K562 (cell line): ENCODE data around the gene GP1BB. TPM values are rescaled to one million over a fixed set of nuclear protein-coding genes. Genes with fewer than 3 reads are reported as not detected.

ENCODE experiments used
- ATAC-seq: fragments of 200-7000 bp; cut with Tn5 transposase; 3 replicates; pipeline ENCODE4 v1.9.1; 2020; ENCODE audit warnings: moderate library complexity
- BruUV-seq: library from RNA; stranded (reverse); fragments of 400-500 nt; replicated peaks from 2 replicates; lab custom pipeline; 2021; lab: Mats Ljungman, UMichigan
- CTCF ChIA-PET: fragments of 300-600 bp; formaldehyde crosslinking; extraction: SDS; loops from one replicate; lab custom pipeline; 2021; ENCODE audit warnings: low intra/inter-chr PET ratio; lab: Yijun Ruan, JAX
- POLR2A ChIA-PET: fragments of 300-600, 350-650 bp; sonication (Branson Sonifier 250); formaldehyde crosslinking; extraction: SDS; loops from one replicate; lab custom pipeline; 2021; ENCODE audit warnings: antibody characterized with exemption, inconsistent platforms; lab: Yijun Ruan, JAX
- DNase-seq, 4 experiments: peaks; one replicate each; pipeline versions ENCODE4 v3.0.0 to v3.0.0-alpha.2; 2011 to 2018; ENCODE audit warnings: low spot score in 3 of 4, mixed read lengths in 3 of 4; ENCODE audit errors: extremely low read depth in 1 of 4
- FAIRE-seq: peaks from 2 replicates; lab custom pipeline; 2011; peaks lifted over from hg19 to GRCh38; lab: Jason Lieb, UNC
- H2AFZ ChIP-seq: 2 replicates; pipeline ENCODE4 v1.6.0; 2011; ENCODE audit warnings: low read depth, low read length, control low read depth, inconsistent platforms
- H3K27ac ChIP-seq: fragments of 200-600 bp; 3 replicates; pipeline ENCODE4 v1.8.0; 2011; ENCODE audit warnings: low read depth, mild to moderate bottlenecking, control low read depth, inconsistent platforms, low read length, moderate library complexity, mixed read lengths; ENCODE audit errors: extremely low read depth
- H3K27me3 ChIP-seq, 2 experiments: fragments of 300-600 bp in 1 of 2; 2 replicates in 1 of 2; 3 replicates in 1 of 2; pipeline versions ENCODE4 v1.6.0 to v1.8.0; 2011; ENCODE audit warnings: inconsistent platforms in 2 of 2, low read length in 2 of 2, mild to moderate bottlenecking in 1 of 2, mixed read lengths in 1 of 2, moderate library complexity in 1 of 2; ENCODE audit not compliant: control insufficient read depth in 2 of 2, insufficient read depth in 2 of 2
- H3K36me3 ChIP-seq: fragments of 300-600 bp; 3 replicates; pipeline ENCODE4 v1.8.0; 2011; ENCODE audit warnings: mild to moderate bottlenecking, low read length, inconsistent platforms; ENCODE audit not compliant: control insufficient read depth, insufficient read depth
- H3K4me1 ChIP-seq, 2 experiments: fragments of 200-600 bp in 1 of 2; replicated peaks in 1 of 2; 2 replicates in 1 of 2; 3 replicates in 1 of 2; pipeline versions ENCODE4 v1.5.1 to v1.8.0; 2011; ENCODE audit warnings: inconsistent platforms in 2 of 2, low read length in 2 of 2, mild to moderate bottlenecking in 1 of 2, mixed read lengths in 1 of 2, moderate library complexity in 1 of 2; ENCODE audit not compliant: control insufficient read depth in 2 of 2, insufficient read depth in 2 of 2
- H3K4me2 ChIP-seq: 2 replicates; pipeline ENCODE4 v1.6.1; 2011; ENCODE audit warnings: low read length, control low read depth, inconsistent platforms, mixed read lengths; ENCODE audit not compliant: insufficient read depth
- H3K4me3 ChIP-seq: fragments of 200-600 bp; sonication (generic), shearing (Covaris generic); 2 replicates; pipeline ENCODE4 v1.5.1; 2016; ENCODE audit warnings: control low read depth, inconsistent platforms
- H3K79me2 ChIP-seq: fragments of 200-600 bp; 3 replicates; pipeline ENCODE4 v1.8.0; 2011; ENCODE audit warnings: low read length, inconsistent platforms; ENCODE audit not compliant: control insufficient read depth, insufficient read depth
- H3K9ac ChIP-seq, 2 experiments: 2 replicates each; pipeline versions ENCODE4 v1.6.0 to v1.6.1; 2011; ENCODE audit warnings: low read depth in 2 of 2, low read length in 2 of 2, control low read depth in 1 of 2, inconsistent platforms in 1 of 2, mild to moderate bottlenecking in 1 of 2, mixed read lengths in 1 of 2; ENCODE audit not compliant: insufficient read depth in 1 of 2
- H3K9me1 ChIP-seq: one replicate; pipeline ENCODE4 v1.6.0; 2011; ENCODE audit warnings: inconsistent platforms, mild to moderate bottlenecking, low read length, moderate library complexity; ENCODE audit not compliant: control insufficient read depth, insufficient read depth
- H3K9me3 ChIP-seq: replicated peaks from 2 replicates; pipeline ENCODE4 v1.5.1; 2011; ENCODE audit warnings: low read depth, low read length, inconsistent platforms; ENCODE audit not compliant: control insufficient read depth, insufficient read depth
- H4K20me1 ChIP-seq: replicated peaks from 2 replicates; pipeline ENCODE4 v1.6.1; 2011; ENCODE audit warnings: low read length, inconsistent platforms, mixed read lengths; ENCODE audit not compliant: control insufficient read depth, insufficient read depth
- ATF2 ChIP-seq: sonication (generic); formaldehyde crosslinking; IDR thresholded peaks from 2 replicates; pipeline ENCODE4 v1.8.1; 2022; ENCODE audit warnings: missing genetic modification reagents
- BACH1 ChIP-seq: fragments of 200-800 bp; sonication (Bioruptor generic); IDR thresholded peaks from 2 replicates; pipeline ENCODE4 v1.6.1; 2016; ENCODE audit warnings: missing genetic modification characterization, missing compliant biosample characterization
- CEBPB ChIP-seq: fragments of 450-650 bp; IDR thresholded peaks from 2 replicates; pipeline ENCODE4 v1.6.1; 2016; ENCODE audit warnings: missing genetic modification characterization, missing compliant biosample characterization
- COPS2 ChIP-seq: fragments of 450-650 bp; conservative IDR thresholded peaks from 2 replicates; pipeline ENCODE4 v1.6.1; 2016; ENCODE audit warnings: mild to moderate bottlenecking, moderate library complexity
- FOXJ2 ChIP-seq: fragments of 200-800 bp; sonication (Bioruptor generic); IDR thresholded peaks from 2 replicates; pipeline ENCODE4 v1.6.1; 2016; ENCODE audit warnings: missing genetic modification characterization, missing compliant biosample characterization
- GTF2B ChIP-seq: IDR thresholded peaks from 2 replicates; pipeline ENCODE4 v1.6.1; 2011; ENCODE audit not compliant: insufficient read length; ENCODE audit errors: extremely low read depth
- PCBP2 ChIP-seq: fragments of 200-400 bp; formaldehyde crosslinking; IDR thresholded peaks from 2 replicates; pipeline ENCODE4 v1.6.1; 2018; ENCODE audit warnings: low read length, low read depth, mild to moderate bottlenecking, moderate library complexity; ENCODE audit not compliant: poor library complexity, severe bottlenecking
- RBBP5 ChIP-seq: fragments of 200-600 bp; sonication (generic); IDR thresholded peaks from 2 replicates; pipeline ENCODE4 v1.6.1; 2012; ENCODE audit warnings: borderline replicate concordance, mild to moderate bottlenecking, low read length, control low read depth, inconsistent platforms; ENCODE audit not compliant: insufficient read depth, poor library complexity, severe bottlenecking
- TBP ChIP-seq: optimal IDR thresholded peaks from 2 replicates; pipeline ENCODE3; 2011; ENCODE audit warnings: low read depth, low read length, improper control_type of control experiment
- TEAD1 ChIP-seq, 2 experiments: fragments of 450-650 bp in 1 of 2; sonication (generic) in 1 of 2; formaldehyde crosslinking; IDR thresholded peaks; 2 replicates each; pipeline versions ENCODE4 v1.4.0 to v1.8.0; 2020 to 2022; ENCODE audit warnings: mild to moderate bottlenecking in 2 of 2, missing genetic modification reagents in 1 of 2
- TEAD2 ChIP-seq: fragments of 450-650 bp; IDR thresholded peaks from 2 replicates; pipeline ENCODE4 v1.6.1; 2016; ENCODE audit warnings: missing genetic modification characterization, control low read depth, missing compliant biosample characterization
- ZNF785 ChIP-seq: fragments of 250-450 bp; sonication (Bioruptor Pico); IDR thresholded peaks from 2 replicates; pipeline ENCODE4 v1.4.0; 2020; ENCODE audit warnings: mild to moderate bottlenecking
- WGBS: fragments of 100-300 bp; shearing (Covaris generic); methylation state at CpG from one replicate; pipeline ENCODE4 v1.1.6; 2016; ENCODE audit warnings: low coverage, mixed read lengths; ENCODE audit not compliant: insufficient coverage; ENCODE audit errors: missing lambda C conversion rate; 5-methylcytosine and 5-hydroxymethylcytosine counted together
- in situ Hi-C: fragments of 300-500 bp; cut with MboI; formaldehyde crosslinking; loops from 4 replicates; pipeline ENCODE4 v1.15.0; 2018; ENCODE audit warnings: inconsistent platforms, mixed read lengths
- intact Hi-C: fragments of 100-400 bp; cut with micrococcal nuclease; formaldehyde crosslinking; loops from 2 replicates; pipeline ENCODE4 v1.14.2; 2022
- polyA plus RNA-seq, 8 experiments: library from polyadenylated mRNA; depleted of rRNA in 4 of 8; stranded (reverse) in 5 of 8; unstranded in 3 of 8; fragments of >200 nt; fragmentation: Nextera tagmentation in 2 of 8; fragmentation: Illumina TruSeq in 1 of 8; extraction: Ambion mirVana in 2 of 8; extraction: Trizol in 1 of 8; gene quantifications; 2 replicates each; pipeline versions ENCODE4 v1.2.1 to v1.2.3, GENCODE V29; 2011 to 2014; ENCODE audit warnings: inconsistent platforms in 1 of 8, missing spikeins in 1 of 8
- total RNA-seq, 7 experiments: library from RNA; depleted of rRNA in 6 of 7; stranded (reverse); fragments of >200 nt in 6 of 7; fragmentation: Illumina TruSeq in 2 of 7; extraction: Trizol in 2 of 7; gene quantifications; 2 replicates each; pipeline versions ENCODE4 v1.2.1 to v1.2.3, GENCODE V29; 2011 to 2021; ENCODE audit warnings: low replicate concordance in 1 of 7
- TF ChIP-seq, protein P1 (sequence below): sonication (generic); formaldehyde crosslinking; IDR thresholded peaks from 2 replicates; pipeline ENCODE4 v1.8.0; 2023; ENCODE audit warnings: mild to moderate bottlenecking, missing genetic modification reagents

GP1BB gene
- total and polyA plus RNA-seq, 9 of the 15 experiments (the other 6 are each of a cell fraction or from before 2014, with no cell fraction given), result 0.69 to 162 (median 2.8) TPM

GRCh38 chr22:19686946-19687345, 36.4 kb upstream of the GP1BB start (continued):
- TF ChIP-seq, protein P1, sequence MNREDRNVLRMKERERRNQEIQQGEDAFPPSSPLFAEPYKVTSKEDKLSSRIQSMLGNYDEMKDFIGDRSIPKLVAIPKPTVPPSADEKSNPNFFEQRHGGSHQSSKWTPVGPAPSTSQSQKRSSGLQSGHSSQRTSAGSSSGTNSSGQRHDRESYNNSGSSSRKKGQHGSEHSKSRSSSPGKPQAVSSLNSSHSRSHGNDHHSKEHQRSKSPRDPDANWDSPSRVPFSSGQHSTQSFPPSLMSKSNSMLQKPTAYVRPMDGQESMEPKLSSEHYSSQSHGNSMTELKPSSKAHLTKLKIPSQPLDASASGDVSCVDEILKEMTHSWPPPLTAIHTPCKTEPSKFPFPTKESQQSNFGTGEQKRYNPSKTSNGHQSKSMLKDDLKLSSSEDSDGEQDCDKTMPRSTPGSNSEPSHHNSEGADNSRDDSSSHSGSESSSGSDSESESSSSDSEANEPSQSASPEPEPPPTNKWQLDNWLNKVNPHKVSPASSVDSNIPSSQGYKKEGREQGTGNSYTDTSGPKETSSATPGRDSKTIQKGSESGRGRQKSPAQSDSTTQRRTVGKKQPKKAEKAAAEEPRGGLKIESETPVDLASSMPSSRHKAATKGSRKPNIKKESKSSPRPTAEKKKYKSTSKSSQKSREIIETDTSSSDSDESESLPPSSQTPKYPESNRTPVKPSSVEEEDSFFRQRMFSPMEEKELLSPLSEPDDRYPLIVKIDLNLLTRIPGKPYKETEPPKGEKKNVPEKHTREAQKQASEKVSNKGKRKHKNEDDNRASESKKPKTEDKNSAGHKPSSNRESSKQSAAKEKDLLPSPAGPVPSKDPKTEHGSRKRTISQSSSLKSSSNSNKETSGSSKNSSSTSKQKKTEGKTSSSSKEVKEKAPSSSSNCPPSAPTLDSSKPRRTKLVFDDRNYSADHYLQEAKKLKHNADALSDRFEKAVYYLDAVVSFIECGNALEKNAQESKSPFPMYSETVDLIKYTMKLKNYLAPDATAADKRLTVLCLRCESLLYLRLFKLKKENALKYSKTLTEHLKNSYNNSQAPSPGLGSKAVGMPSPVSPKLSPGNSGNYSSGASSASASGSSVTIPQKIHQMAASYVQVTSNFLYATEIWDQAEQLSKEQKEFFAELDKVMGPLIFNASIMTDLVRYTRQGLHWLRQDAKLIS, result no peak

- H3K27ac ChIP-seq, result no peak overlapping the region
- no peak for TF ChIP-seq GTF2B
- TF ChIP-seq COPS2, result no peak
- TF ChIP-seq ATF2 (CRISPR knock-in tag), result no peak
- no peak for TF ChIP-seq FOXJ2 (tag)
- no peak for TF ChIP-seq TEAD2 (tag)
- 0 out of 2 replicates have a peak, but pooled peaks have one; percentile 9 for TF ChIP-seq ZNF785
- TF ChIP-seq BACH1, result no peak
- peak; percentile 73 for TF ChIP-seq CEBPB (tag)
- no peak for TF ChIP-seq PCBP2
- TF ChIP-seq TBP, result no peak
- 0 out of 4 replicates have a peak, but pooled peaks of 1 of the 2 experiments have one; percentile 22 for TF ChIP-seq TEAD1 (CRISPR knock-in tag; IDR thresholded peaks at IDR 0.05)
- TF ChIP-seq RBBP5, result peak; percentile 18
Measured at GRCh38 chr22:19687561-19688300, 35.6 kb upstream of the GP1BB start.

More at GRCh38 chr22:19687561-19688300, 35.6 kb upstream of the GP1BB start:
- peaks cover 24 to 35% of the 10 kb centered on the region in 2 experiments for H3K27me3 ChIP-seq
- peaks cover 22 to 35% of the 10 kb centered on the region in 2 experiments; a peak in 4 of 5 replicates for H3K4me1 ChIP-seq
- FAIRE-seq (no peak), DNase-seq (peak; percentile 43 to 66 (median 56)), ATAC-seq (peak; percentile 8)
- peak overlapping the region in 1 of 2 experiments; percentile 72; a peak in 2 of 4 replicates for H3K9ac ChIP-seq
- H3K9me3 ChIP-seq, result 0 out of 2 replicates have a peak, but pooled peaks cover 2% of the 10 kb centered on the region
- in situ Hi-C loops, result no loop called here
- H3K9me1 ChIP-seq, result no peaks in the 10 kb centered on the region
- 0 out of 2 replicates have a peak overlapping the region, but pooled peaks have one; percentile 6 for H2AFZ ChIP-seq
- H3K4me2 ChIP-seq, result peak overlapping the region; percentile 9; the same call in 1 of the 2 replicates
- no peaks in the 10 kb centered on the region for H3K79me2 ChIP-seq
- 16% methylated on average over 22 of the region's 22 CpGs for WGBS
- intact Hi-C loops, result no loop called here
- no TSS peak for BruUV-seq
- CTCF ChIA-PET, result interaction anchor here (0.7 kb wide), 1 partner anchor 13 kb away, joined by 5 read pairs; no protein-coding TSS in a partner anchor
- no peak overlapping the region for H3K4me3 ChIP-seq
- no peaks in the 10 kb centered on the region for H3K36me3 ChIP-seq
- no peaks in the 10 kb centered on the region for H4K20me1 ChIP-seq
- POLR2A ChIA-PET, result interaction anchor here (0.6 to 5.5 kb wide), 13 partner anchors 8 to 394 kb away, joined by 3 to 40 read pairs (median 5); no protein-coding TSS in a partner anchor
